Fibroblast of pulmonary artery (primary cell): ENCODE measurements around the gene PNPLA2.
A peak's percentile ranks its signal among the peaks of the same experiment; 100 is the strongest.

Experiments
- DNase-seq: peaks from one replicate; pipeline ENCODE4 v3.0.0-alpha.2; 2010; ENCODE audit warnings: low read depth
- H3K4me3 ChIP-seq: replicated peaks from 2 replicates; pipeline ENCODE4 v1.5.1; 2011; ENCODE audit warnings: low read depth, mild to moderate bottlenecking, control low read depth, low read length, moderate library complexity
- TF ChIP-seq, protein P1 (sequence below): IDR thresholded peaks from 2 replicates; pipeline ENCODE4 v1.5.1; 2011; ENCODE audit warnings: mild to moderate bottlenecking, control low read depth, low read length, inconsistent platforms; ENCODE audit errors: missing control alignments

PNPLA2 gene

DNA sequence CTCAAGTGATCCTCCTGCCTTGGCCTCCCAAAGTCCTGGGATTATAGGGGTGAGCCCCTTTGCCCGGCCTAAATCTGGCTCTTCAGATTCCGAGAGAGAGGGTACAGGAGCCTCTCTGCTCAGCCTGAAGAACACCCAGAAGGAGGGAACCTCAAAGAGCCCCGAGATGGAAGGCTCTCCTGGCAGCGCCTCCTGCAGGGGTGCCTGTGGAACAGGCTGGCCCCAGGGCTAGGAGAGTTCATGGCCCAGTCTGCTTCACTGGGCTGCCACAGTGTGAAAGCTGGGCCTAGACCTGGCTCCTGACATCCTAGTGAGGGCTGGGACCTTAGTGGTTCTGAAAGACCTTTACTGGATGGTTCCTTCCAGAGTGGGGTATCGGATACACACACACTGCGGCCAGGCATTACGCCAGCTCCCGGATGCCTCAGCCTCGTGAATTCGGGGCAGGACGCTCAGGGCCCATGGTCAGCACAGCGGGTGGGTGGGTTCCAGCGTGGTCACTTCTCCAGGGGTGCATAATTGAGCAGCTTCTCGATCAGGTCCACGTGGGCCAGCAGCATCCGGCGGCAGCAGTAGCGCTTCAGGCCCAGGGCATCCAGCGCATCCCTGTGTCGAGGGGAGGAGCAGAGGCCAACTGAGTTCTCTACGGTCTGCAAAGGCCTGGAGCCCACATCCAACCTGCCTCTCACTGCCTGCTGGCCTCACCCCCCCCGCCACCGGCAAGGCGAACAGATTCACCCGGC is 21.3 kb downstream of the PNPLA2 start:
- H3K4me3 ChIP-seq, result peak overlapping the region; percentile 92
- no peak for DNase-seq
- TF ChIP-seq, protein P1, sequence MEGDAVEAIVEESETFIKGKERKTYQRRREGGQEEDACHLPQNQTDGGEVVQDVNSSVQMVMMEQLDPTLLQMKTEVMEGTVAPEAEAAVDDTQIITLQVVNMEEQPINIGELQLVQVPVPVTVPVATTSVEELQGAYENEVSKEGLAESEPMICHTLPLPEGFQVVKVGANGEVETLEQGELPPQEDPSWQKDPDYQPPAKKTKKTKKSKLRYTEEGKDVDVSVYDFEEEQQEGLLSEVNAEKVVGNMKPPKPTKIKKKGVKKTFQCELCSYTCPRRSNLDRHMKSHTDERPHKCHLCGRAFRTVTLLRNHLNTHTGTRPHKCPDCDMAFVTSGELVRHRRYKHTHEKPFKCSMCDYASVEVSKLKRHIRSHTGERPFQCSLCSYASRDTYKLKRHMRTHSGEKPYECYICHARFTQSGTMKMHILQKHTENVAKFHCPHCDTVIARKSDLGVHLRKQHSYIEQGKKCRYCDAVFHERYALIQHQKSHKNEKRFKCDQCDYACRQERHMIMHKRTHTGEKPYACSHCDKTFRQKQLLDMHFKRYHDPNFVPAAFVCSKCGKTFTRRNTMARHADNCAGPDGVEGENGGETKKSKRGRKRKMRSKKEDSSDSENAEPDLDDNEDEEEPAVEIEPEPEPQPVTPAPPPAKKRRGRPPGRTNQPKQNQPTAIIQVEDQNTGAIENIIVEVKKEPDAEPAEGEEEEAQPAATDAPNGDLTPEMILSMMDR, result peak; percentile 24

GRCh38 chr11:841981-842369 is 23.3 kb downstream of the PNPLA2 start:
- DNase-seq, result no peak
- TF ChIP-seq, protein P1, result no peak
- H3K4me3 ChIP-seq, result peak overlapping the region; percentile 92

DNA sequence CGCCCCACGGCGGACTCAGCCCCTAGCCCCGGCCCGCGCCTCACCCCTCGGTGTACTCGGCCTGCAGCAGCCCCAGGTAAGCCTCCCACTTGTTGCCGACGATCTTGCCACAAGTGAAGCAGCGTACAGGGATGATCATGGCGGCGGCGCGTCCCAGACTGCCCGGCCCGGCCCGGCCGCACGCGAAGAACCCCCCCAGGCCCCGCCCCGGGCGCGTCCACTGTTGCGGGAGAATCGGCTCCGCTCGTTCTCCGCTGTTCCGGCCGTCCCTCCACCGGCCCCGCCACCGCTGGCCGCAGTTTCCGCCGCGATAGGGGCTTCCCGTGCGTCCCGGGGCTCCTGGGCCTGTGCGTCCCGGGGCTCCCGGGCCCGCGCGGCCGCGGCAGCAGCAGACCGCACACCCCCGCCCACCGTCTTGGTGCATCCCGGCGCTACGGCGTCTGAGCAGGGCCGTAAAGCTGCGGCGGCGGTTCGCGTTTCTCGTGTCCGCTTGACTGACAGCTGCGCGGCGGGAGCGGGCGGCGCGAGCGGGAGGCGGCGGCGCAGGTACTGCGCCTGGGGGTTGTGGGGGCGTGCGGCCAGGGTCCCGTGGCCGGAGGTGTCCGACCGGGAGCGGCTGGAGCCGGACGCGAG is 23.8 kb downstream of the PNPLA2 start, which contains the start of the genes POLR2L and TSPAN4:
POLR2L (minus strand) TSS at position 160 of the 633 bp plus-strand sequence; CDS start at position 139, 21 bp downstream.
TSPAN4 (plus strand) TSS at position 483 of the 633 bp plus-strand sequence. CDS start 7,453 bp downstream, outside the sequence.
- DNase-seq, result peak; percentile 90
- TF ChIP-seq, protein P1, result no peak
- peak within 1 kb of the TSS; percentile 92 for H3K4me3 ChIP-seq

- H3K4me3 ChIP-seq, result peak overlapping the region; percentile 92
- TF ChIP-seq, protein P1, result no peak
- DNase-seq, result no peak
Measured at GRCh38 chr11:843086-843734, 24.5 kb downstream of the PNPLA2 start.

- H3K4me3 ChIP-seq, result peak overlapping the region; percentile 92
- DNase-seq, result peak; percentile 98
- TF ChIP-seq, protein P1, result no peak
Measured at GRCh38 chr11:843818-844692, 25.3 kb downstream of the PNPLA2 start.

GRCh38 chr11:844693-845644 is 26.3 kb downstream of the PNPLA2 start:
- TF ChIP-seq, protein P1, result no peak
- peak overlapping the region; percentile 92 for H3K4me3 ChIP-seq
- peak; percentile 96 for DNase-seq
